NCI-H2107 treated with DMSO at 0.1 percent for 48 hours (cell line): ENCODE data around the gene ABO.
"Not testable (repeated sequence)": the region's sequence is repeated elsewhere in the genome, so short reads cannot be mapped to it uniquely, and the experiment has no call there.

Experiments
- DNase-seq: peaks from one replicate; lab custom pipeline; 2025; ENCODE audit not compliant: unreplicated experiment; lab: John Stamatoyannopoulos, UW

ABO gene

DNA sequence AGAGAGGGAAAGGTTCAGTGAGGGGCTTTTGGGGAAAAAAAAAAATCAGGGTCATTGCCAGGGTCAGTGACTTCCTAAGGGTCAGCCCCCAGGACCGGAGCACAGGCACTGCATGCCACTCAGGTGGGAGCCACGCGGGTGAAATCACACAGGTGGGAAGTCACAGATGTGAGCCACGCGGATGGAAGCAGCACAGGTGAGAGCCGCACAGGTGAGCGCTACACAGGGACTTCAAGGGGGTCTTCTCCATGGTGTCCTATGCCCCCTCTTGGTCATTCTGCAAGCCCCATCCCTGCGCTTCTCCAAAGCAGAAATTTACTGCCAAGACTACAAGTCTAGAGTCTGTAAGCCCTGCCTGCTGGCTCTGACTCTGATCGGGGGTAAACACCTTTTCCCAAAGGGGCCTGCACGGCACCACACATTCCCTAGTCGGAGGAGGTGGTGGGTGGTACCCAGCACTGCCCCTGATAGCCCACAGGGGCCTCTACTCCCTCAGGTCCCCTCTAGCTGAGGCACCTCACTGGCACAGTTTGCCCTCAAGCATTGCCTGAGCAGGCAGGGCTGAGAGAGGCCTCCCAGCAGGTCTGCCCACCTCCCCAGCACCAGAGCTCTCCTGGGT lies 47.6 kb downstream of the ABO start:
- no peak for DNase-seq

DNA sequence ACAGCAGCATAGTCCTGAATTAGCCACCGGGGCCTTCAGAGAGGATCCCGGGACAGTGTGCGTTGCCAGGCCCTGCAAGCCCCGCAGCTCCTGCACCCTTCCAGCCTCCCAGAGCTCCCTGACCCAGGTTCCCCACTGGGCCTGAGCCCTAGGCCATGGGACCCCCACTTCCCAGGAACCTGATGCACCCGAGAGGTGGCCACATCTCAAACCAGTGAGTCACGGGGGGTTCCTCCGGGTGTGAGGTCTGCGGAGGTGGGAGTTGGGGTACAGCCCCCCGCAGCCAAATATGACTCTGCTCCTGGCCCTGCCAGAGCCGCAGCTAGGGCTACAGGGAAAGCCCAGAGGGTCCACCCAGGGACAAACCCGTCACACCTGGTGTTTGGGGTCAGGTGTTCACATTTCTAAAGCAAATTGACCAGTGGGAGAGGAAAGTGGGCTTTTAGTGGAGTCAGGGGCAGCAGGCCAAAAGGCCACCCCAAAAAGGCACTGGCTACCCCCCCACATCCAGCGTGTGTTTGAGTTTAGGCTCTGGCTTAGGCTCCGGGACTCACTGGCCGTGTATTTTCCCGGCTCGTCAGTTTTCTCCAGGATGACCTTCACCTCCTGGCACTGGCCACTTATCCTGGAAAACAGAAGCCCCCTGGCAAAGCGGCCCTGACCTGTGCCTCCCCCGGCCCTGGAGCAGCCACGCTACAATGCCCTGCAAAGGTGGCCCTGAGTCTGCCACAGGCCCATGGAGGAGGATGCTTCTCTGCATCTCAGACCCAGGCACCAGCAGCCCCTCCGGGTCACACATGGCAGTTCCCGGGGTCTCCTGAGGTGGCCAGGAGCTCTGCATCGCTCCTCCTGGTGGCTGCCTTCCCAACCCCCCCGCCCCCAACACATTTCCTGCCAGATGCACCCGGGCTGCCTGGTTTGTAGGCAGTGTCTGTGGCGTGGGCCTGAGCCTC lies 48.5 kb downstream of the ABO start:
- DNase-seq, result no peak

DNA sequence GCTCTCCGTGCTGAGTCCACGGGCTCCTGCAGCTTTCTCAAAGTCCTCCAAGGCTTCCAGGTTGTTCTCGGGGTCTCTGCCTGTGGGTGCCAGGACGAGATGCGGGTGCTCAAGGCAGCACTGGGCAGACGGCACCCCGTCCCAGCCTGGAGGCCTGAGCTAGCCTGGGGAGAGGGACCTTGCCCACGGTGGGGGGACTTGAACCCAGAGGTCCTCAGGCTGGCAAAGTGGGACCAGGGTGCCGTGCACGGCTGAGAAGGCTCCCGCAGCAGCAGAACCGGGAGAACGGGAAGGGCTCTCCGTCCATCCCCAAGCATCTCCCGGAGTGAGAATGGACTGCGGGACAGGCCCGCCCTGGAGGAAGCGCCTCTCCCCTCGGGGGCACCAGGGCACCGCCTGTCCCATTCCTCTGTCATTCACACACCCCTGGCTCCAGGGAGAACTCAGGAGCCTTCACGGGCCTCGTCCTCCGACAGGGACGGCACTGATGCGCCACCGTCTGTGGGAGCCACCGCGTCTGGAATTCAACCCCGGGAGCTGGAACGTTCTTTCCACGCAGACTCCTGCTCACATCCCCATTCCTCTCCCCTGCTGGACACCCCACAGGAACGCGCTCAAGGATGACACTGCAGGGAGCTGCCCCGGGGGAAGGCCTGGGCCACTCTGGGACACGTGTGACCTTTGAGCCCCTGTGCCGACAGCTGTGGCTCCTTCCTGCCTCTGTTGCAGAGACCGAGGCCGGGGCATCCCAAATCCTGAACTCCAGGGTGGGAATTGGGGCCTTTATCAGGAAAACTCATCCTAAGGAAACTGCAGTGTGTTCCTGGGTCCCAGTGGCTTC lies 49.6 kb downstream of the ABO start:
- no peak for DNase-seq

DNA sequence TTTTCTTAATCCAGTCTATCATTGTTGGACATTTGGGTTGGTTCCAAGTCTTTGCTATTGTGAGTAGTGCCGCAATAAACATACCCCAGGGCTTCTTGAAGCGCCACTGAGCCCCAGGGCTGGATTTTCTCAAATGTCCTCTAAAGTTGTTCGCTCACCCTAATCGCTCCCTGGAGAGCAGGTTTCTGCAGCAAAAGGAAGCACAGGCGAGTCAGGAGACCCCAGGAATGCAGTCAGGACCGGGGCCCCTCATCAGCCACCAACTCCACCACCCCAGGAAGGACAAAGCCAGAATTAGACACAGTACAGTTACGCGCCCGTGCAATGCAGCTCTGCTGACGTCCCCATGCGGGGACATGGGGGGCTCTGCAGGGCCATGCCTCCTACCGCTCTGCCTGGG lies 50.2 kb downstream of the ABO start:
- no peak for DNase-seq

DNA sequence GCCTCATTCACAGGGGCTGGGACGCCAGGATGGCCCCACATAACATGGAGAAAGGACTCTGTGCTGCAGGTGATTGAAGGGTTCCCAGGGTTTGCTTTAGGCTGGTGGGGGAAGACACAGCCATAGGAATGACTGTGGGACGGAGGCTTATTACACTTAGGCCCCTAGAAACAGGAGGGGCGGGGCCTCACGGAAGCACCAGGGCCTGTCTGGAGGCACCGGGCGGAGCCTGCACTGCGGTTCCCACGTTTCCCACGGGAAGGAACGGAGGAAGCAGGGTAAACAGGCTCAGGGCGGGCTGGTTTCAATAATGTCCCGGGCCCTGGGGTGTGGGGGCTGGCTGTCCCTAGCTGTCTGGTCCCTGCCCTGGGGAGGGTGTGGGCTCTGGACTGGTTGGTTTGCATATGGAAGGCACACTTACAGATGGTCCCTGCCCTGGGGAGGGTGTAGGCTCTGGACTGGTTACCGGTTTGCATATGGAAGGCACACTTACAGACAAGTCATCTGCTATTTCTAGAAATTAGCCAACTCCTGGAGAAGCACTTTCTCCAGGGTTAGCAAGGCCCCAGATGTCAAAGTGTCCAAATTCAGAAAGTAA lies 51.7 kb downstream of the ABO start:
- DNase-seq, result not testable (repeated sequence)

DNA sequence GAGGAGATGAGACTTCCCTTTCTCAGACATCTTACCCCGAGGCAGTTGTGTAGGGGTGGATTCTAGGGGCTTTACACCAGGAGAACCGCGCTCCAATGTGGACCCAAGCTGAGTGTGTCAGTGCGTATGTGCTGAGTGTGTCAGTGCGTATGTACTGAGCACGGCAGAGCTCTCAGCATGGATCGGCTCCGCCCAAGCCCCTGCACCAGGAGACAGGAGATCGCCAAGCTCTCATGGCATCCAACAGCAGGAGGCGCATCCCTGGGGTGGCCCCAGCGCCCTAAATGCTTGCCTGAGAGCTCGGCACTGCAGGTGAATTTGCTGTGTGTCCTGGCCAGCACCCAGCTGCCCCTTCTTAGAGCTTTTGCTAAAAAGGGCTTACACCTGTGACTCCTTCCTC lies 53.0 kb downstream of the ABO start:
- DNase-seq, result not testable (repeated sequence)

DNA sequence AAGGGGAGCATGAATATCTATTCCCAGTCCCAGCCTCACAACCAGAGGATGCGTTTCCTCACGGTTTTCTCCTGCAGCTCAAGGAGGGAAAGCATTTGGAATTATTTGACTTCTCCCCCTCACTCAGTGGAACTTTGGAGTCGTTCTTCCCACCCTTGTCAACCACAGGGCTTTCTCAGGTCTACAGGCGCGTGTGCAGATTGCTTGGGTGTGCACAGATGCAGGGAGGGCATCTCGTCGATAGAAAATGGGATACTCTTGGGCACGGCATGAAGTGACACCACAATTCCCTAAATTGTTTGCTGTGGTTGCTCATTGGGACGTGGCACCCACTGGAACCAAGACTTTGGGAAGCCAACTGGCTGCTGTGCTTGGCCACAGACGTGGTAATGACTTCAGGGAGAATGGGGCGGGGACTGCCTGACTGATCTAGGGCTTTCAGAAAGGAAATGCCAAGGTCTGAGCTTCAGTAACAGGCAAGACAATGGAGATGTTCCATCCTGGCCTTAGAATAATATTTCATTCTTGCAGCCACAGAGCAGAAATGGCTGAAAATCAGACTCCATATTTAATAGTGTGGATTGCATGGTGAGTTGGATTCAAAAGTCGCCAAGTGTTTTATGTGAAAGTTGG lies 53.7 kb downstream of the ABO start:
- no peak for DNase-seq

DNA sequence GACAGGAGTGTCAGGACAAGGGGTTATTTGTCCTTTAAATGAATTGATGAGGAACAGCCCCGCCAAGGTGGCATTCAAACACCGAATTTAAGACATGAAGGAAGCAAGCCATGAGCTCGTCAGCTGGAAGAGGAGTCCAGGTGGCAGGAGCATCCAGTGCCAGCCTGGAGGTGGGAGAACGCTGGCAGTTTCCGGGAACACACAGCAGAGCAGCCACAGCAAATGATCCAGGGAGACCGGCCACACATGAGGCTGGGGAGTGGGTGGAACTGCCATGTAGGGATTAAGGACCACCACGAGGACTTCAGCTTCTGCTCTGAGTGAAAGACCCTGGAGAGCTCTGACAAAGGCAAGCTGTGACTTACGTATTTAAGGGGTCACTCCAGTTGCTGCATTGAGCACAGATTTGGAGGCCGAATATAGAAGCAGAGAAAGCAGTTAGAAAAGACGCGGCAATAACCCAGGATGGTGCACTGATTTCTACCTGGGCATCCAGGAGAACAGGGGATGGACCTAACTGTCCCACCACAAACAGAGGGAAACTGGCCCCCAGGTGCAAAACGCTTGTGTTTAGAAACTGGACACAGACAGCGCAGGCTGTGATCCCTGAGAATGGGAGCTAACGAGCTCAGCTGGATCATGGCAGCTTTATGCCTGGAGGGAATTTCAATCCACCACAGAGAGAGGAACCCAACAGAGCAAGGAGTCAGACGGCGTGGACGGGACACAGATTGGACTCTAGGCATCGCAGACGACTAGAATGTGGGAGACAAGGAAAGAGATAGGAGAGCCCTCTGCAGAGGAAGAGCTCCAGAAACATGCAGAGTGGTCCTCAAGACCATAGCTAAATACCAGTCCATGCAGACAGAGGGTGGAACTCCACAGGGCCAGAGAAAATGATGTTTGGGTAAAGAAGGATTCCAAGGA lies 56.7 kb downstream of the ABO start:
- not testable (repeated sequence) for DNase-seq

DNA sequence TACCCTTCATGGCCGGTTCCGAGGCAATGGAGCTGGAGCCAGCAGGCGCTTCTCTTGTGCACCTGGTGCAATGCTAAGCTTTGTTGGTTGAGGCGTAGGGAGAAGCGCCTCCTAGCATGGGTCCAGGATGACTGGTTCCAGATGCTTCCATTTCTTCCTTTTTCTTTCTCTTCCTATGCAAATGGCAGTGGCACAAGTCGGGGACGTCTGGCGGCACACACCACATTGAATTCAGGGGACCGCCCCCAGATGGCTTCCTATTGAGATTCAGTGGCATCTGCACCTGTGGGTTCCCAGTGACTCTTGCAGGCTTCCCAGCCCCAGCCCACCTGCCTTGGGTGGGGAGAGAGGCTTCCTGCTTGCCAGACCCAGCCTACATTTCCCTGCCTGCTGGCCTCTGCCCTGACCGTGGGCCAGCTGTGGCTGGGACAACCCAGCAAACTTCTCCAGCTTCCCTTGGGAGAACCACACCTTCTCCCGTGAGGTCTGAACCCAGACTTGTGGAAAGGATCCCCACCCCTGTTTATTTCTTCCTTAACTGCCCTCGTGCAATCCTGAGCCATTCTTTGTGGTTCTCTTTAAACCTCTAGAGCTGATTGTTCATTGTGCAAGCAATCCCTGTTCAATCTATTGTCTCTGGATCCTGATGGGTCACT lies 57.5 kb downstream of the ABO start:
- not testable (repeated sequence) for DNase-seq

DNA sequence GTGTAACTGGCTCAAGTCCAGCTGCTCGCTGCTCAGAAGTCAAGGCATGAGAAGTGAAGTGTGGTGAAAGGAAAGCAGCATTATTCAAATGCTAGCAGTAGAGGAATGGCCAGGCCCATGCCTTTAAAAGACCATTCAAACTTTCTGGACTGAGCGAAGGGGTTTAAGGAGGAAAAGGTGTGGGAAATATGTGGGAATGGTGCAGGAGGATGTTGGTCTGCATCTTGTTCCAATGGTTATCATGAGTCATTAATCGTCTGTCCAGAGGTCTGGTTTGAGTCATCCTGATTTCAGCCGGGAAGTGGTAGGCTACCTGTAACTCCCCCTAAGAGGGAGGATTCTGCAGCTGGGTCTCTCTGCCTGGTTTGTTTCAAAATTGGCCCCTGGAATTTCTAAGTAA lies 60.7 kb downstream of the ABO start:
- not testable (repeated sequence) for DNase-seq

DNA sequence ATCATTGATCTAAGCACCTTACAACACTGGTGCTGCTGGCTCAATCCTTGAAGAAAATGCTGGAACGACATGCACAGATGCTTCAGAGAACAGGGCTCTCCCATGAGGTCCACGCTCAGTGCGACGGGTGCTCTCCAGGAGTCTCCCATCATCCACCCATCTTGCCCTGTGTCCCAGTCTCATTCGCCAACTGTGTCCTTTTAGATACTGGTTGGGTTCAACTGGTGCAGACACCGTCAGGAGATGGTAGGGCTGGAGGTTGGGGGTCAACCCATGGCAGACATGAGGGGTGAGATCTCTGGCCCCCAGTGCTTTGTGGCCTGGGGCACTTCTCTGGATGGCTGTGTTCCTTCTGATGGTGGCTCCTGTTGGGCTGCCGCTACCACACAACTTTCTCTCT lies 64.4 kb downstream of the ABO start:
- DNase-seq, result no peak

DNA sequence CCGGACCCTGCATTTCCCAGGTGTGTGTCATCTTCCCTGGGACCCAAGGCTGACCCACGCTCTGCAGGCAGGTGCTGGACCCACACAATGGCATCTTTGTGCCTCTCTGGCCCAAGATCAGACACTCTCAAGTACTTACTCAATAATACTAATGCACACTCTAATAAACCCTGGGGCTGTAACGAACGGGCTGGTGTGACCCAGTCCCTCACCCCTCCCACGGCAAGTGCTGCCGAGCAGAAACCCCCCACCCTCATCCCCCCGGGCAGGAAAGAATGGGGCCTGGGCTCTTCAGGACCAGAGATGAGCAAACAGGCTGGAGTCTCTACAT lies 64.8 kb downstream of the ABO start:
- DNase-seq, result no peak

DNA sequence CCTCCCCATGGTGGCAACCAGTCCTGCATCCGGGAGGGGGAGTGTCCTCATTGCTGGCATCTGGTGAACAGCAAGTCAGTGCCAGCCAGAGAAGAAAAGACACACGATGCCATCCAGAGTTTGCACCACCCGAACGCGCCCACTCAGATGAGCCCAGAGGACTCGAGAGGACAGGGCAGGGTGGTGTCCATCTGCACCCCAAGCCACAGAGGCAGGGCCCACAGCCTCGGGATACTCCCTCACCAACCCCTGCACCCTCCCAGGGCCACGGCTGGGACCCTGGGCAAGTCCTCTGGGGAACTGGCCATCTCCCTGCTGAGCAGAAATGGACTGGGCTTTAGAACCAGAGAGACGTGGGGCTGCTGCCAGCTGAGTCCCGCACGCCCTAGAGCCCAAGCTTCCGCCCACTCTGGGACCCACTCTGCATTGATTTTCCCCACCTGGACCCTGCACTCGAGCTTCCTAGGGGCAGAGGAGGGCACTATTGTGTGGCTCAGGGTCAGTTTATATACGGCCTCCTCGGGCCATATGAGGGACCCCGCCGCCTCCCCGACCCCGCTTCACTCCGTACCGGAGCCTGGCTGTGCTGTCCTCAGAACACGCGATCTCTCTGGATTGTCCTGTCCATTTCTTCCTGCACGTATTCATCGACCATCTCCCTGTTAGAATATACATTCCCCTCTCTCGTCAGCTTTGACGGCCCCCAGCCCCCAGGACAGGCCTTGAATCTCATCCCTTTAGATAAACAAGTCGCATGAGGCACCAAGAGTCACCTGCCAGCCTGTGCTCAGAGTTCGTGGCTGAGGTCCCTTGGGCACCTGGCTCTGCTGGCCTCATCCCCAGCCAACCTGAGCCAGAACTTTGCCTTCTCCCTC lies 65.4 kb downstream of the ABO start:
- DNase-seq, result not testable (repeated sequence)

DNA sequence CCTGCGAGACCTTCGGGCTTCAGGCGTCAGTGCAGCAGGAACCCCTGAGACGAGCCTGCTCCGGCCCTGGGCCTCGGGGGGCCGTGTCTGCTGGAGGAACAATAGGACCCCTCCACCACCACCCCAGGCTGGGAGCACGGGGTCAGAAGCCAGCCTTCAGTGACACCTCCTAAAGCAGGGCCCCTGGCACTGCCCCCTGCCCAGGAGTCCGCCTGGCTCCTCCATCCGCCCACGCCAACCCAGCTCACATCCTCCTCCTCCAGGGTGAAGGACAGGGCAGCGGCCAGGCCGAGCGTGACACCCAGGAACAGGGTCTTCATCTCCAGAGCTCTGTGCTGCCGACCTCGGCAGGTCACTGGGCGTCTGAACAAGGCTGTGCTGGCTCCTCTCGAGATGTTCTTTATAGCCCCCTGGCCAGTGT lies 66.1 kb downstream of the ABO start, which contains the start of gene OBP2B:
OBP2B (minus strand) TSS at position 371 of the 421 bp plus-strand sequence; CDS start at position 320, 51 bp downstream.
- DNase-seq, result not testable (repeated sequence)

DNA sequence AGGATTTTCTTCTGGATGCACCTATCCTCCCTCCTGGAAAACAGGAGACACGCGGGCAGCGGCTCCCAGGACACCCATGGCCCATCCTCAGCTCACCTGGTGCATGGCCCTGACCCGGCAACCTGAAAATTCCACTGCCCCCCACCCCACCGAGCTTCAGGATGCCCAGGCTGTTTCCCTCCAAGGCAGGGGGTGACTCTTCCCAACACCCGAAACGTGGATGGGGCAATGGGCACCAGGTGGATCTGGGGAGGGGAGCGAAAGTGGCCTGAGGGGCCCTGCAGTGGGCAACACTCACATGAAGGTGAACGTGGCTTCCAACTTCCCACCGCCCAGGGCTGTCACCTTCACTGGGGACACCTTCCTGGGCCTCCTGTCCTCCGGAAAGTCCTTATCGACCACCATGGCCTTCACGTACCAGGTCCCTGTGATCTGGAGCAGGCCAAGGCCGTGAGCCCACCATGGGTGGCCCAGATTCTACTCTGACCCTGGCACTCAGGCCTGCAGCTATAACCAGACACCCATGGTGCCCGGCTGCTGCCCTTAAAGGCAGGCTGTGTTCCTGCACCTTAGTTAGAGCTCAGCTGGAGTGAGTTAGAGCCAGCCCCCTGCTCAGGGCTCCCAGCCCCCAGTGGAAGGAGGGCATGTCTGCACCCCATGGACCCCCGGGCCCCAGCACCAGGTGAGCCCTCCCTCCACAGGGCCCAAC lies 66.7 kb downstream of the ABO start:
- DNase-seq, result not testable (repeated sequence)

DNA sequence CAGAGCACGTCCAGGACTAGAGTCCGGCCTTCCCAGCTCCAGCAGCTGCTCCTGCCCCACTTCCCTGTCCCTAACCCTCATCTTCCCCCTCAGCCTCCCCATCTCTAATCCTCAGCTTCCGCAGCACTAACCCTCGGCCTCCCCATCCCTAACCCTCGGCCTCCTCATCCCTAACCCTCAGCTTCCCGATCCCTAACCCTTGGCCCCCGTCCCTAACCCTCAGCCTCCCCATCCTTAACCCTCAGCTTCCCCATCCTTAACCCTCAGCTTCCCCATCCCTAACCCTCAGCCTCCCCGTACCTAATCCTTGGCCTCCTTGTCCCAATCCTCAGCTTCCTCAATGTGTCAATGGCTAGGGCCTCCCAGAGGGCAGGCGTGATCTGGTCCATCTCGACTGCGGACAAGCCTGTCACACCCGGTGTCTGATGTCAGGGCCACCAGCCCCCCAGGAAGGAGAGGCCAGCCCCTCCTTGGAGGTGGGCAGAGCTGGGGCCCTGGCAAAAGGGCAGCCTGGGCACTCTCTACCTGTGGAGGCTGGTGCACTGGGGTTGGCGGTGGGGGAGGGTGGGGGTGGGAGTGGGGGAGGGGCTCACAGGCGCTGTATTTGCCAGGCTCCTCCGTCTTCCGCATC lies 67.3 kb downstream of the ABO start:
- no peak for DNase-seq

DNA sequence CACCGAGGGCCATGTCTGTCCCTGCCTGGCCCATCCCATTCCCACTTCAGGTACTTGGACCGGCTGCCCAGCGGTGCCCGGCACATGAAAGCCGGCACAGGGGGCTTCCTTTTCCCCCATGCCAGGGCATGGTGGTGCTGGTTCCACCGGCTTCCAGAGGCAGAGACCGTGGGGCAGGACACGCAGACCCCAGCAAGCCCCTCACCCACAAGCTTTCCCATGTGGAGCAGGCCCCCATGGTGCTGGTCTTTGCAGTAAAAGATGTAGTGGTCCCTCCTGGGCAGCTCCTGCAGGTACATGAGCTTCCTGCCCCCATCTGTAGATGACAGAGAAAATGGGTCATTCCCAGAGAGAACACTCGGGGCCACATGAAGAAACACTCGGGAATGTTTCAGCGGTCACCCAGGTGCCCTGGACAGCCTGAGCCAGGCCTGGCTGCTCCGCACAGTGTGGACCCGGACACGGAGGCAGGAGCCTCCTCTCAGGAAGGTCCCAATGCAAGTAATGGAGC lies 67.9 kb downstream of the ABO start:
- DNase-seq, result no peak
